ENCODE data around the gene PDLIM7.

DNA sequence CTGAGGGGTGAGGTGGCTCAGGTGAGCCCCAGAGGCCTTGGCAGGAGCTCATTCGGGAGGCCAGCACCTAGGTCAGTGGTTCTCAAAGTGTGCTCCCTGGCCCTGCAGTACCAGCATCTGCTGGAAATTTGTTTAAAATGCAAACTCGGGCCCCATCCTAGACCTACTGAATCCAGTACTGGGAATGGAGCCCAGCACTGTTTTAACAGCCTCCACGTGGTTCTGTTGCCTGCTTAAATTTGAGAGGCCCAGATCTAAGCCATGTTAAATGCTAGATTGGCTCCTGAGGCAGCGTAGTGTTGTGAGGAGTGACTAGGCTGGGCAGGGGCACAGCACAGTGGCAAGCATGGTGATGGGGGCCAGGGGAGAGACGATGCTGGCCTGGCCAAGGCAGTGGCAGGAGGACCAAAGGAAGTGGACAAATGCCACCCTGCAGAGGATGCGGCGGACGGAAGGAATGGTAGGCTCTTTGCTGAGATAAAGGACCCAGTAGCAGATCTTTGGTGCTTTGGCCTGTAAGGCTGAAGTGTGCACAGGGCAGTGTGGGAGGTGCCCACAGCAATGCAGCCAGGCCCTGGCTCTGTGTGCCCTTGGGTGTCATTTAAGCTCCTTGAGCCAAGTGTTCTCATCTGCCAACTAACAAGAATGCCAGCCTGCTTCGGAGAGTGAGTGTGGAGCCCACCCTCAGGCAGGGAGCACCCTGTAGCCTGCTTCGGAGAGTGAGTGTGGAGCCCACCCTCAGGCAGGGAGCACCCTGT is 46.6 kb downstream of the PDLIM7 start:
- no peak for TF ChIP-seq EZH2phosphoT487 (IDR thresholded peaks at IDR 0.05)
- TF ChIP-seq, protein P1, sequence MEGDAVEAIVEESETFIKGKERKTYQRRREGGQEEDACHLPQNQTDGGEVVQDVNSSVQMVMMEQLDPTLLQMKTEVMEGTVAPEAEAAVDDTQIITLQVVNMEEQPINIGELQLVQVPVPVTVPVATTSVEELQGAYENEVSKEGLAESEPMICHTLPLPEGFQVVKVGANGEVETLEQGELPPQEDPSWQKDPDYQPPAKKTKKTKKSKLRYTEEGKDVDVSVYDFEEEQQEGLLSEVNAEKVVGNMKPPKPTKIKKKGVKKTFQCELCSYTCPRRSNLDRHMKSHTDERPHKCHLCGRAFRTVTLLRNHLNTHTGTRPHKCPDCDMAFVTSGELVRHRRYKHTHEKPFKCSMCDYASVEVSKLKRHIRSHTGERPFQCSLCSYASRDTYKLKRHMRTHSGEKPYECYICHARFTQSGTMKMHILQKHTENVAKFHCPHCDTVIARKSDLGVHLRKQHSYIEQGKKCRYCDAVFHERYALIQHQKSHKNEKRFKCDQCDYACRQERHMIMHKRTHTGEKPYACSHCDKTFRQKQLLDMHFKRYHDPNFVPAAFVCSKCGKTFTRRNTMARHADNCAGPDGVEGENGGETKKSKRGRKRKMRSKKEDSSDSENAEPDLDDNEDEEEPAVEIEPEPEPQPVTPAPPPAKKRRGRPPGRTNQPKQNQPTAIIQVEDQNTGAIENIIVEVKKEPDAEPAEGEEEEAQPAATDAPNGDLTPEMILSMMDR (IDR thresholded peaks at IDR 0.05) = no peak
